ENCODE results near the gene NKRF. TPM values are rescaled to one million over a fixed set of nuclear protein-coding genes. Genes with fewer than 3 reads are reported as not detected.
"Not testable (repeated sequence)": the region's sequence is repeated elsewhere in the genome, so short reads cannot be mapped to it uniquely, and the experiment has no call there.

The NKRF gene
- polyA plus RNA-seq, 4 donors = 2.9 to 8.2 (median 4.1) TPM

DNA sequence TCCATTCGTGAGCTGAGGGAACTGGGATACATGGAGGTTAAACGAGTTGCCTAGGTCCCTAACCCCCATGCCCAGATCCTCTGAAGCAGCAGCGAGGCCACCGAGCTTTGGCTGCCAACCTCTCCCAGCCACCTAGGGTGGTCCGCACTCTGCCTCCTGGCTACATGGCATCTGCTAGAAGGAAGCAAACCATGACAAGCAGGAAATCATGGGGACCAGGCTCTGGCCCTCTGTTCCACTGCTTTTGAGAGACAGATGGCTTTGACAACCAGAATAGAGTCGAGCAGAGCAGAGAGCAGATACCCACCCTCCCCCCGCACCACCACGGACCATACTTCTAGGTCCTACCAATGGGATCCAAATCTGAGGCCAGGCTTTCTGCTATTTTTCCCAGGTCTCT lies 37.5 kb upstream of the NKRF start:
- H3K4me1 ChIP-seq (ENCODE audit: control insufficient read depth in 3 of 3, insufficient read depth in 2 of 3, low read depth in 1 of 3, low read length in 2 of 3) = no peaks in the 10 kb centered on the region
- WGBS, 3 donors = 83 to 89% (median 87%) methylated on average over 8 of the region's 8 CpGs
- H3K27me3 ChIP-seq (ENCODE audit: control insufficient read depth in 3 of 3, insufficient read depth in 3 of 3, low read length in 3 of 3) = no peaks in the 10 kb centered on the region
- no peaks in the 10 kb centered on the region for H3K36me3 ChIP-seq (ENCODE audit: control insufficient read depth in 3 of 3, insufficient read depth in 2 of 3, low read depth in 1 of 3, low read length in 3 of 3)
- H3K4me3 ChIP-seq (ENCODE audit: low read depth in 1 of 3, low read length in 3 of 3) = no peak overlapping the region
- FAIRE-seq (no peak), DNase-seq (no peak)
- no peaks in the 10 kb centered on the region for H3K9me3 ChIP-seq (ENCODE audit: control insufficient read depth in 2 of 2, insufficient read depth in 1 of 2, low read depth in 1 of 2, low read length in 1 of 2)
- no peak overlapping the region for H3K27ac ChIP-seq (ENCODE audit: low read depth in 1 of 3, low read length in 2 of 3)

- DNase-seq (no peak), FAIRE-seq (no peak)
- Histone ChIP-seq H3K9me3 (ENCODE audit: control insufficient read depth in 2 of 2, insufficient read depth in 1 of 2, low read depth in 1 of 2, low read length in 1 of 2) (no peaks in the 10 kb centered on the region), H3K27ac (ENCODE audit: low read depth in 1 of 3, low read length in 2 of 3) (no peak overlapping the region), H3K4me1 (ENCODE audit: control insufficient read depth in 3 of 3, insufficient read depth in 2 of 3, low read depth in 1 of 3, low read length in 2 of 3) (no peaks in the 10 kb centered on the region), H3K4me3 (ENCODE audit: low read depth in 1 of 3, low read length in 3 of 3) (no peak overlapping the region), H3K27me3 (ENCODE audit: control insufficient read depth in 3 of 3, insufficient read depth in 3 of 3, low read length in 3 of 3) (no peaks in the 10 kb centered on the region), H3K36me3 (ENCODE audit: control insufficient read depth in 3 of 3, insufficient read depth in 2 of 3, low read depth in 1 of 3, low read length in 3 of 3) (no peaks in the 10 kb centered on the region)
- WGBS, 3 donors = 76 to 87% (median 76%) methylated on average over 5 of the region's 5 CpGs
Measured at GRCh38 chrX:119640731-119641170, 34.5 kb upstream of the NKRF start.

- Histone ChIP-seq H3K4me3 (ENCODE audit: low read depth in 1 of 3, low read length in 3 of 3) (no peak overlapping the region), H3K27me3 (ENCODE audit: control insufficient read depth in 3 of 3, insufficient read depth in 3 of 3, low read length in 3 of 3) (no peaks in the 10 kb centered on the region), H3K4me1 (ENCODE audit: control insufficient read depth in 3 of 3, insufficient read depth in 2 of 3, low read depth in 1 of 3, low read length in 2 of 3) (no peaks in the 10 kb centered on the region), H3K27ac (ENCODE audit: low read depth in 1 of 3, low read length in 2 of 3) (no peak overlapping the region), H3K36me3 (ENCODE audit: control insufficient read depth in 3 of 3, insufficient read depth in 2 of 3, low read depth in 1 of 3, low read length in 3 of 3) (no peaks in the 10 kb centered on the region), H3K9me3 (ENCODE audit: control insufficient read depth in 2 of 2, insufficient read depth in 1 of 2, low read depth in 1 of 2, low read length in 1 of 2) (no peaks in the 10 kb centered on the region)
- DNase-seq = no peak
- 64 to 84% (median 79%) methylated on average over 10 of the region's 10 CpGs for WGBS, 3 donors
- no peak for FAIRE-seq
Measured at GRCh38 chrX:119638725-119639471, 32.7 kb upstream of the NKRF start.

DNA sequence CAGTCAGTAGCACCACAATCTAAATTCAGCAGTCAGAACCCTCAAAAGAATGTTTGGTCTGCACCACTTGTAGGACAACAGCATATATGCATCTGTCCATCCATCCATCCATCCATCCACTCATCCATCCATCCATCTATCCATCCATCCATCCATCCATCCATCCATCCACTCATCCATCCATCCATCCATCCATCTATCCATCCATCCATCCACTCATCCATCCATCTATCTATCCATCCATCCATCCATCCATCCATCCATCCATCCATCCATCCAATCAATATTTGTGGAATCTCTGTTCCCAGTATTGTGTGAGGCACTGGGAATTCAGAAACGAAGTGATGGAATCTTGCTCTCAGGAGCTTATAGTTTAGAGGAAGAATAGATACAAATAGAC lies 31.2 kb upstream of the NKRF start:
- H3K27ac ChIP-seq (ENCODE audit: low read depth in 1 of 3, low read length in 2 of 3); DNase-seq; H3K4me1 ChIP-seq (ENCODE audit: control insufficient read depth in 3 of 3, insufficient read depth in 2 of 3, low read depth in 1 of 3, low read length in 2 of 3); H3K27me3 ChIP-seq (ENCODE audit: control insufficient read depth in 3 of 3, insufficient read depth in 3 of 3, low read length in 3 of 3); FAIRE-seq; H3K36me3 ChIP-seq (ENCODE audit: control insufficient read depth in 3 of 3, insufficient read depth in 2 of 3, low read depth in 1 of 3, low read length in 3 of 3); H3K9me3 ChIP-seq (ENCODE audit: control insufficient read depth in 2 of 2, insufficient read depth in 1 of 2, low read depth in 1 of 2, low read length in 1 of 2); H3K4me3 ChIP-seq (ENCODE audit: low read depth in 1 of 3, low read length in 3 of 3): not testable (repeated sequence)
- 77 to 86% (median 85%) methylated on average over 1 of the region's 1 CpG for WGBS, 3 donors

DNA sequence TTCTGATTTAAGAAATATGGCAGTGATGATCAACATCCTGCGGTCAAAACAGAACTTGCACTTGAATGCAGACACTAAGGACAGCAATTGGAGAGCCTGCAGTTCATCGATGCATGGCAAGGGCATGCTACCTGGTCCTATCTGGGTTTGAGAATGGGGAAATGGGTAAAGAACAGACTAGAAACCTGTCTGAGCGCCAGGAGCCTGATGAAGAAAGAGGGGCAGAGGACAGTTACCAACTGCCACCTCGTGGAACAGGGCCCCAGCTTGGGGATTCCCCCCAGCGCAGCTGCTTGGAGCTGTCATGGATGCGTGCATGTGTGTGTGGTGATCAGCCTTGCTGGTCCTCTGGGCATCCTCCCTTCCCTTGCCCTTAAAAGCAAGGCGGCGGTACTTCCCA lies 30.2 kb upstream of the NKRF start:
- Histone ChIP-seq H3K27me3 (ENCODE audit: control insufficient read depth in 3 of 3, insufficient read depth in 3 of 3, low read length in 3 of 3) (no peaks in the 10 kb centered on the region), H3K4me1 (ENCODE audit: control insufficient read depth in 3 of 3, insufficient read depth in 2 of 3, low read depth in 1 of 3, low read length in 2 of 3) (no peaks in the 10 kb centered on the region), H3K9me3 (ENCODE audit: control insufficient read depth in 2 of 2, insufficient read depth in 1 of 2, low read depth in 1 of 2, low read length in 1 of 2) (no peaks in the 10 kb centered on the region), H3K36me3 (ENCODE audit: control insufficient read depth in 3 of 3, insufficient read depth in 2 of 3, low read depth in 1 of 3, low read length in 3 of 3) (peaks cover 0 to 2% (median 0%) of the 10 kb centered on the region in 3 donors), H3K27ac (ENCODE audit: low read depth in 1 of 3, low read length in 2 of 3) (no peak overlapping the region), H3K4me3 (ENCODE audit: low read depth in 1 of 3, low read length in 3 of 3) (no peak overlapping the region)
- DNase-seq (no peak), FAIRE-seq (no peak)
- WGBS, 3 donors = 83 to 92% (median 85%) methylated on average over 8 of the region's 8 CpGs

- FAIRE-seq = no peak
- 87 to 96% (median 91%) methylated on average over 1 of the region's 1 CpG for WGBS, 3 donors
Measured at GRCh38 chrX:119635799-119636198, 29.6 kb upstream of the NKRF start.

DNA sequence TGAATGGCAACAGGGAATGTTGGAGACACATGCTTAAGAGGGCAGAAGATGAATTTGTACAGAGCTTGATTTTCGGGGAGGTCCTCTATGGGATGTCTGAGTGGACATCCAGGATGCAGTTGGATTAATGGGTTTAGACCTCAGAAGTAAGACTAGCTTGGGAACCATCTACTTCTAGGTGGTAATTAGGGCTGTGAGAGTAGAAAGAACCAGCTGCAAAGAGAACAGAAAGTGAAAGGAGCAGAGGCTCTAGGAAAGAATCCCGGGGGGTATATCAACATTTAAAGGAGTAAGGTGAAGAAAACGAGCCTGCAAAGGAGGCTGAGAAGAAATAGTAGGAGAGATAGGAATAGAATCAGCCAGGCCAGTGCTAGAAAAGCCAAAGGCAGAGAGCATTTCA lies 29.0 kb upstream of the NKRF start:
- H3K9me3 ChIP-seq (ENCODE audit: control insufficient read depth in 2 of 2, insufficient read depth in 1 of 2, low read depth in 1 of 2, low read length in 1 of 2) = no peaks in the 10 kb centered on the region
- no peaks in the 10 kb centered on the region for H3K4me1 ChIP-seq (ENCODE audit: control insufficient read depth in 3 of 3, insufficient read depth in 2 of 3, low read depth in 1 of 3, low read length in 2 of 3)
- 38 to 53% (median 40%) methylated on average over 3 of the region's 3 CpGs for WGBS, 3 donors
- no peaks in the 10 kb centered on the region for H3K27me3 ChIP-seq (ENCODE audit: control insufficient read depth in 3 of 3, insufficient read depth in 3 of 3, low read length in 3 of 3)
- H3K4me3 ChIP-seq (ENCODE audit: low read depth in 1 of 3, low read length in 3 of 3) = no peak overlapping the region
- no peak for FAIRE-seq
- DNase-seq = no peak
- H3K27ac ChIP-seq (ENCODE audit: low read depth in 1 of 3, low read length in 2 of 3) = no peak overlapping the region
- peaks cover 0 to 2% (median 2%) of the 10 kb centered on the region in 3 donors for H3K36me3 ChIP-seq (ENCODE audit: control insufficient read depth in 3 of 3, insufficient read depth in 2 of 3, low read depth in 1 of 3, low read length in 3 of 3)

More at GRCh38 chrX:119635799-119636198, 29.6 kb upstream of the NKRF start:
- Histone ChIP-seq H3K4me3 (ENCODE audit: low read depth in 1 of 3, low read length in 3 of 3) (no peak overlapping the region), H3K9me3 (ENCODE audit: control insufficient read depth in 2 of 2, insufficient read depth in 1 of 2, low read depth in 1 of 2, low read length in 1 of 2) (no peaks in the 10 kb centered on the region), H3K27me3 (ENCODE audit: control insufficient read depth in 3 of 3, insufficient read depth in 3 of 3, low read length in 3 of 3) (no peaks in the 10 kb centered on the region), H3K36me3 (ENCODE audit: control insufficient read depth in 3 of 3, insufficient read depth in 2 of 3, low read depth in 1 of 3, low read length in 3 of 3) (peaks cover 0 to 2% (median 1%) of the 10 kb centered on the region in 3 donors), H3K27ac (ENCODE audit: low read depth in 1 of 3, low read length in 2 of 3) (no peak overlapping the region), H3K4me1 (ENCODE audit: control insufficient read depth in 3 of 3, insufficient read depth in 2 of 3, low read depth in 1 of 3, low read length in 2 of 3) (no peaks in the 10 kb centered on the region)
- no peak for DNase-seq

DNA sequence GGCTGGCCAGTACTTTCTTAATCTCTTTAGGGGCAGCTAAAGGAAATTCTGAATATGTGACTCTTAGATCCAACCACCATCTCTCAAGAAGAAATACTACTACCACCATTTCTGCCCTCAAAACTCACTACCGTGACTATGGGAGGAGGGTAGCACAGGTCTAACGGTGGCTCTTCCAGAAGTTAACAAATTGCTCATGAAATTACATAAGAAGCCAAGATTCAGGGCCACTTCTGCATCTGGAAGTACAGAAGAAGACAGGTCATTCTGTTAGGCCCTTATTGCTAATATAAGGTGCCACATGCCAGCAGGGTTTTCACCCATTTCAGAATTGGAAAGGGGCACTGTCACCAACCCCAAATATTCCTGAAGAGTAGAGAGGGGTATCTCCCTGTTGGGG lies 19.6 kb upstream of the NKRF start:
- Histone ChIP-seq H3K9me3 (ENCODE audit: control insufficient read depth in 2 of 2, insufficient read depth in 1 of 2, low read depth in 1 of 2, low read length in 1 of 2) (no peaks in the 10 kb centered on the region), H3K4me3 (ENCODE audit: low read depth in 1 of 3, low read length in 3 of 3) (no peak overlapping the region), H3K27me3 (ENCODE audit: control insufficient read depth in 3 of 3, insufficient read depth in 3 of 3, low read length in 3 of 3) (no peaks in the 10 kb centered on the region), H3K27ac (ENCODE audit: low read depth in 1 of 3, low read length in 2 of 3) (peak overlapping the region in 1 of 3 donors; percentile 31), H3K4me1 (ENCODE audit: control insufficient read depth in 3 of 3, insufficient read depth in 2 of 3, low read depth in 1 of 3, low read length in 2 of 3) (no peaks in the 10 kb centered on the region), H3K36me3 (ENCODE audit: control insufficient read depth in 3 of 3, insufficient read depth in 2 of 3, low read depth in 1 of 3, low read length in 3 of 3) (peaks cover 0 to 2% (median 2%) of the 10 kb centered on the region in 3 donors)
- no peak for DNase-seq
- FAIRE-seq = no peak
- WGBS, 3 donors = 90 to 94% (median 91%) methylated on average over 2 of the region's 2 CpGs
